GM10248 (cell line): ENCODE measurements around the gene AKAP1.

Experiments used
- CTCF ChIA-PET: fragments of 300-600 bp; sonication (Branson Sonifier 250); formaldehyde crosslinking; extraction: SDS; loops from one replicate; lab custom pipeline; 2021; ENCODE audit warnings: antibody characterized with exemption; lab: Yijun Ruan, JAX
- POLR2A ChIA-PET: fragments of 350-650 bp; sonication (Branson Sonifier 250); formaldehyde crosslinking; extraction: SDS; loops from one replicate; lab custom pipeline; 2020; ENCODE audit warnings: antibody characterized with exemption; lab: Yijun Ruan, JAX
- DNase-seq: peaks from one replicate; pipeline ENCODE4 v3.0.0; 2012; ENCODE audit errors: extremely low spot score
- CTCF ChIP-seq: IDR thresholded peaks from 2 replicates; pipeline ENCODE4 v1.5.1; 2012; ENCODE audit warnings: mild to moderate bottlenecking, low read depth; ENCODE audit errors: extremely low read depth, missing control alignments, control extremely low read depth

The AKAP1 gene

GRCh38 chr17:57168695-57169094 is 83.6 kb downstream of the AKAP1 start:
- CTCF ChIA-PET: no interaction called here
- no peak for TF ChIP-seq CTCF

DNA sequence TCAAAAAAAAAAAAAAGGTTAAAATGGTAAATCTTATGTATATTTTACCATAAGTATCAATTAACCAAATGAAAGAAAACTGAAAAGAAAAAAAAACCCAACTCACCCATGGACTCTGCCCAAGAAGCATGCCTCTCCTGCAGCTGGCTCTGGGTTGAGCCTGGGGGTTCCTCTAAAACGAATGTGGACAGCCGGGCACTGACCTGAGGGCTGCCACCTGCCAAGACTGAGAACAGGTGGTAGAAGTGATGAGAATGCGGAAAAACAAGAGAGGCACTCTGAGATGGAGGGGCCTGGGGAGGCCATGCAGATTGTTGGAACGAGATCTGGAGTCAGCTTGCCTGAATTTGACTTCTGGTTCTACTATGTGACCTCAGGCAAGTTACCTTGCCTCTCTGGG is 85.8 kb downstream of the AKAP1 start:
- no peak for DNase-seq
- TF ChIP-seq CTCF: no peak
- POLR2A ChIA-PET: no interaction called here
- CTCF ChIA-PET: no interaction called here

More at GRCh38 chr17:57168695-57169094, 83.6 kb downstream of the AKAP1 start:
- no peak for DNase-seq
- POLR2A ChIA-PET: no interaction called here
